WERI-Rb-1 (cell line): ENCODE data around the gene SEC14L2.
A peak's percentile ranks its signal among the peaks of the same experiment; 100 is the strongest.

Source experiments
- DNase-seq: peaks from one replicate; pipeline ENCODE4 v3.0.0-alpha.2; 2020
- H3K27ac ChIP-seq: fragments of 250-450 bp; sonication (Bioruptor Pico); 2 replicates; pipeline ENCODE4 v1.5.1; 2020; ENCODE audit warnings: mild to moderate bottlenecking, moderate library complexity
- H3K27me3 ChIP-seq: fragments of 250-450 bp; sonication (Bioruptor Pico); 2 replicates; pipeline ENCODE4 v1.5.1; 2021; ENCODE audit warnings: mild to moderate bottlenecking, low read depth, moderate library complexity; ENCODE audit not compliant: insufficient read depth, severe bottlenecking
- H3K36me3 ChIP-seq: fragments of 250-450 bp; sonication (Bioruptor Pico); 2 replicates; pipeline ENCODE4 v1.5.1; 2020; ENCODE audit warnings: mild to moderate bottlenecking, moderate library complexity
- H3K4me3 ChIP-seq: 2 replicates; pipeline ENCODE4 v1.5.1; 2011; ENCODE audit warnings: low read depth, mild to moderate bottlenecking, control low read depth, low read length
- H3K9me3 ChIP-seq: fragments of 250-450 bp; sonication (Bioruptor Pico); 2 replicates; pipeline ENCODE4 v1.5.1; 2021; ENCODE audit warnings: mild to moderate bottlenecking, moderate library complexity; ENCODE audit not compliant: severe bottlenecking
- CTCF ChIP-seq: IDR thresholded peaks from 2 replicates; pipeline ENCODE4 v1.5.1; 2011; ENCODE audit warnings: low read depth, mild to moderate bottlenecking, control low read depth, inconsistent platforms, low read length

SEC14L2 gene

GRCh38 chr22:30416837-30417236 lies 20.0 kb downstream of the SEC14L2 start:
- H3K27me3 ChIP-seq = no peaks in the 10 kb centered on the region
- no peak overlapping the region for H3K27ac ChIP-seq
- no peak overlapping the region for H3K4me3 ChIP-seq
- peaks cover 50% of the 10 kb centered on the region for H3K36me3 ChIP-seq
- H3K9me3 ChIP-seq = no peaks in the 10 kb centered on the region
- no peak for TF ChIP-seq CTCF
- DNase-seq = no peak

GRCh38 chr22:30420347-30421125 lies 23.7 kb downstream of the SEC14L2 start:
- Histone ChIP-seq H3K27me3 (no peaks in the 10 kb centered on the region), H3K9me3 (no peaks in the 10 kb centered on the region), H3K27ac (no peak overlapping the region), H3K36me3 (peaks cover 46% of the 10 kb centered on the region), H3K4me3 (no peak overlapping the region)
- no peak for DNase-seq
- no peak for TF ChIP-seq CTCF

GRCh38 chr22:30421695-30422480 lies 25.1 kb downstream of the SEC14L2 start:
- no peak for DNase-seq
- no peak overlapping the region for H3K27ac ChIP-seq
- H3K9me3 ChIP-seq = no peaks in the 10 kb centered on the region
- no peak overlapping the region for H3K4me3 ChIP-seq
- no peak for TF ChIP-seq CTCF
- H3K36me3 ChIP-seq = peaks cover 36% of the 10 kb centered on the region
- H3K27me3 ChIP-seq = no peaks in the 10 kb centered on the region

GRCh38 chr22:30422481-30423300 lies 25.9 kb downstream of the SEC14L2 start:
- DNase-seq = peak; percentile 24
- Histone ChIP-seq H3K4me3 (peak overlapping the region; percentile 90), H3K27ac (peak overlapping the region; percentile 91)

More at GRCh38 chr22:30422481-30423300, 25.9 kb downstream of the SEC14L2 start:
- TF ChIP-seq CTCF = no peak
- H3K36me3 ChIP-seq = peaks cover 37% of the 10 kb centered on the region
- H3K27me3 ChIP-seq = no peaks in the 10 kb centered on the region
- H3K9me3 ChIP-seq = no peaks in the 10 kb centered on the region
